GM12865 (cell line): Measurements from ENCODE around the gene FAM114A2.
A peak's percentile ranks its signal among the peaks of the same experiment; 100 is the strongest.
"Not testable (repeated sequence)": the region's sequence is repeated elsewhere in the genome, so short reads cannot be mapped to it uniquely, and the experiment has no call there.

ENCODE experiments used
- DNase-seq: peaks from one replicate; pipeline ENCODE4 v3.0.0; 2010; ENCODE audit warnings: low read depth
- H3K4me3 ChIP-seq: 2 replicates; pipeline ENCODE4 v1.5.1; 2011; ENCODE audit warnings: mild to moderate bottlenecking, low read depth, low read length, control low read depth
- TF ChIP-seq, protein P1 (sequence below): IDR thresholded peaks from 2 replicates; pipeline ENCODE4 v1.5.1; 2011; ENCODE audit warnings: low read length, control low read depth, low read depth, inconsistent platforms; ENCODE audit not compliant: insufficient read depth; ENCODE audit errors: missing control alignments

FAM114A2 gene

DNA sequence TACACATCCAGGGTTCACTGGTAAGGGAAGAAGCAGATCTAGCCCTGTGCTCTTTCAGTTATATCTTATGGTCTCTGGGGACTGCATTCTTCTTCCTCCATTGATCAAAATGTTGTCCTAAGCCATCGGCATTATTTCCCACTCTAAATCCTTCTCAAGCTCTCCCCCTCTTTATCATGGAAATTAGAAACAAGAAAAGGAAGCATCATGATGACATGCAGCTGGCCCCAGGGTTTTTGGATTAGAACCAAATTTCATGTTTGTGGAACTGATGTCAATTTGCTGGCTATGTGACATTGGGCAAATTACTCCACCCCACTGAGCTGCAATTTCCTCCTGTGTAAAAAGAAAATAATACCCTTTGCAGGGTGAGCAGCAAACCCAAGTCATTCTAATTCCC is 39.6 kb upstream of the FAM114A2 start:
- H3K4me3 ChIP-seq = no peak overlapping the region
- TF ChIP-seq, protein P1, sequence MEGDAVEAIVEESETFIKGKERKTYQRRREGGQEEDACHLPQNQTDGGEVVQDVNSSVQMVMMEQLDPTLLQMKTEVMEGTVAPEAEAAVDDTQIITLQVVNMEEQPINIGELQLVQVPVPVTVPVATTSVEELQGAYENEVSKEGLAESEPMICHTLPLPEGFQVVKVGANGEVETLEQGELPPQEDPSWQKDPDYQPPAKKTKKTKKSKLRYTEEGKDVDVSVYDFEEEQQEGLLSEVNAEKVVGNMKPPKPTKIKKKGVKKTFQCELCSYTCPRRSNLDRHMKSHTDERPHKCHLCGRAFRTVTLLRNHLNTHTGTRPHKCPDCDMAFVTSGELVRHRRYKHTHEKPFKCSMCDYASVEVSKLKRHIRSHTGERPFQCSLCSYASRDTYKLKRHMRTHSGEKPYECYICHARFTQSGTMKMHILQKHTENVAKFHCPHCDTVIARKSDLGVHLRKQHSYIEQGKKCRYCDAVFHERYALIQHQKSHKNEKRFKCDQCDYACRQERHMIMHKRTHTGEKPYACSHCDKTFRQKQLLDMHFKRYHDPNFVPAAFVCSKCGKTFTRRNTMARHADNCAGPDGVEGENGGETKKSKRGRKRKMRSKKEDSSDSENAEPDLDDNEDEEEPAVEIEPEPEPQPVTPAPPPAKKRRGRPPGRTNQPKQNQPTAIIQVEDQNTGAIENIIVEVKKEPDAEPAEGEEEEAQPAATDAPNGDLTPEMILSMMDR = no peak
- no peak for DNase-seq

DNA sequence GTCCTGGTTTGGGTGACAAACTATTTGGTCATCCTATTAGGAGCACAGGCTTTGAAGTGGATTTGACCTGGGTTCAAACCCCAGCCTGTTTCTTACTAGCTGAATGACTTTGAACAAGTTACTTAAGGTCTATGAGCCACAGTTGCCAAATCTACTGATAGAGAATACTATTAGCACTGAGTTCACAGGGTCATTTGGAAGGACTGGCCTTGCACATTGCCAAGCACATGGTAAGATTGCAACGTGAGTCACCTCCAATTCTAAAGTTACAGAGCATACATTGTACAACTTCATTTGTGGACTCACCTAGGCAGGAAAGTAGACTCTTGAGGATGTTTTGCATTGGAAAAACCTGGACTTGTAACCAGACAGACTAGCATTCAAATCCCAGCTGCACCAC is 39.0 kb upstream of the FAM114A2 start:
- DNase-seq = no peak

DNA sequence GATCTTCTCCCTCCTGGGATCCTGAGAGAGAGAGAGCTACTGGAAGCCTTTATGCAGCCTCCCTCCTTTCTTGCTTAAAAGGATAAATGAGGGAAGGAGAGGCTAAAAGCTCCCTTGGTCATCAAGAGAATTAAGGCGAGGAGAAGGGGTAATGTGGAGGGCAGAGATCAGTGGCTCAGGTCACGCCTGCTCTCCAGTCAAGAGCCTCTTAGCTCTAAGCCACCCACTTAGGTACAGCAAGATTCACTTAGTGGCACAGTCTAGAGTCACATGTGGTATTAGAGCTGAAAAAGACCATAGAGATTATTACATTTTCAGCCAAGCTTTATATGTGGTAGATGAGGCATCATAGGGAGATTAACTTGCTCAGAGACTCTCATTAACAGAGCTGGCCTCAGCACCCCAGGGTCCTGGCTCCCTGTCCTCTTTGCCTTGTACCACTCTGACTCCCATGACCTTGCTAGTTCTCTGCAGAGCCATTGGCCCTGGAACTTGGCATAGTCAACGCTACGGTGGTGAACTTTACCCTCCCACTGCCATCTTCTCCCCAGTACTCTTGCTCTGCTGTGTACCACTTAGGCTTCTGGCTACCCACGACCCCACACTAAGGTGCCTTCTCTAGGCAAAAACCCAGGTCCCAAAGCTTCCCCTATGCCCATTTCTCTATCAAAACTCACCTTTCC is 37.7 kb upstream of the FAM114A2 start:
- H3K4me3 ChIP-seq = no peak overlapping the region
- TF ChIP-seq, protein P1 = no peak
- DNase-seq = no peak

More for the DNA sequence above, 39.0 kb upstream of the FAM114A2 start:
- TF ChIP-seq, protein P1 = no peak
- no peak overlapping the region for H3K4me3 ChIP-seq

DNA sequence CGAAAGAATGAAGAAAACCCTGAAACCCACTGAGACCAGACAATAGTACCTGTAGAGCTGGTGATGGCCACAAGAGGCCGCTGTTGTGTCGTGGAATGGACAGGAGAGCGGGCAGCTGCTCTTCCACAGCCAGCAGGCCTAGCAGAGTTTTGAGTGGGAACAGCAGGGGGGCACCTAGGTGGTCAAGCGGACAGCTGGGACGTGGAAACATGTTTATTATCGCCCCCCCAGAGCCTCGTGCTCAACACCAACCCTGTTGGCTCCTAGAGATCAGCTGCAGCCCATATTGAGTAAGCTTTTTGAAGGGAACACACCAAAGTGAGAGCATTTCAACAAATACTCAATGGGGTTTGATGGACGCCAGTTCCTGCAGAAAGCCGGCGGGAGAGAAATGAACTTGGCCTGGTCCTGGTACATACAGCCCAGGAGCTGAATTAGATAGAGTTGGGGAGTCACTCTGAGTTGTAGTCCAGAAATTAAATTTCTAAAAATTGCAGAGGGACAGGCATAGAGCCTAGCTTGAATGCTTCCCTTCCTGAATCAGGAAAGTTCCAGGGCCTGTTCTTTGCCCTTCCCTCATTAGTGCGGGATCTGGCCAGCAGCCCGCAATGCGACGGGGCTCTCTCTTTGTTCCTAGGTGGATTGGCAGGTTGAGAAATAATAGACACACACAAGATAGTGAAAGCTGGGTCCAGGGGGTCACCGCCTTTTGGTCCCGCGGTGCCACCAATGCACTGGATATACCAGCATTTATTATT is 33.9 kb upstream of the FAM114A2 start:
- TF ChIP-seq, protein P1 = peak; percentile 94
- H3K4me3 ChIP-seq = no peak overlapping the region
- DNase-seq = peak; percentile 85

DNA sequence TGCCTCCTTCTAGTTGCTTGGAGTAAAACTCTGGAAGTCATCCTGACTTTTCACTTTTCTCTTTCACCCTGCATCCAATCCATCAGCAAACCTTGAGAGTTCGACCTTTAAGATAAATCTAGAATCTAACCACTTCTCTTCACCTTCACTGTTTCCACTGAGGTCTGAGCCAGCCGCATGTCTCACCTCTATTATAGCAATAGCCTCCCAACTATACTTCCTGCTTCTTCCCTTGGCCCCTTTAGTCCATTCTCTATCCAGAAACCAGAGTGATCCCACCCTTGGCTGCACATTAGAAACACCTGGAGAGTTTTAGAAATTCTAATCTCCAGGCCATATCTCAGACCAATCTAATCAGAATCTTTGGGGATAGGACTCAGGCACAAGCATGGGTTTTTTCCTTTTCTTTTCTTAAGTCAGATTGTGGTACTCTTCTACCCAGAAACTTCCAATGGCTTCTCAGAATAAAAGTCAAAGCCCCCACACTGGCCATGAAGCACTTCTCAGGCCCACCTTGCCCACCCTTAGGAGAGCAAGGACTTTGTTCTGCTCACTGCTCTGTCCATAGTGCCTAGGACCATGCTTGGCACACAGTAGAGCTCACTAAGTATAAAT is 33.2 kb upstream of the FAM114A2 start:
- TF ChIP-seq, protein P1 = no peak
- DNase-seq = no peak
- no peak overlapping the region for H3K4me3 ChIP-seq

DNA sequence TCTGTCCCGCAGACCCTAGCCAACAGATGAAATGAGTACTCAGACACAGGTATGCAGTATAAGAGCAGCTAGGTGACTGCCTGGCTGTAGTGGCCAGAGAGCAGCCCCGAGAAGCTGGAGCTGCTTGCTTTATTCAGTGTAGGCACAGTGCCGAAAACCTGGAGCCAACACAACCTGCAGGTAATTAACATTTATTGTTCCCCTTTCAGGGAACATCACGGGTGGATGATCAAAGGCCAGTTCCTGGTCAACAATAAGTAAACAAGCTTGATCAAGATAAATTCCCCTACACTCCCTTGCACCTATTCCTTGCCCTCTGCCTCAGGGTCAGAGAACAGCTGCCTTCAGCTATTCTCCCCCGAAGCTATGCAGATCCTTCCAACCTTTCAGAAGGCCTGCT is 31.1 kb upstream of the FAM114A2 start:
- DNase-seq, H3K4me3 ChIP-seq: not testable (repeated sequence)

DNA sequence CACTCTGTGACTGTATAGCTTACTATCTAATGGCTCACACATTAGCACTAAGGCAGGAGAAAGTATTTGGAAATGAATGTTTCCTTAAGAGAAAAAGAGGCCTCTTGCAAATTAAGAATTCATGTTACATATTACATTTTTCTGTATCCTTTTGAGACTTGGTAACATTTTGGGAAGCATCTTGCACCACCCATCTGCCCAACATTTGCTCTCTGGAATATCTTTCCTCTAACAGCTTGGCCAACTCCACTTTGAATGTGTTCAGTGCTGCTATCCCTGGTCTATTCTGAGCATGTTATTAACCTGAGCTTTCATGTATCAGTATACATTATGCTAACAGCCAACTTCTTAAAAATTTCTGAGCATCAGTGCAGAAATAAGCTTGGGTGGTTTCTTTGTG is 27.3 kb upstream of the FAM114A2 start:
- DNase-seq = no peak
- TF ChIP-seq, protein P1 = no peak
- no peak overlapping the region for H3K4me3 ChIP-seq
